Stimulated activated CD8-positive, alpha-beta memory T cell treated with anti-CD3 and anti-CD28 coated beads, Interleukin-7, amount 100 ng/mL, for 1 hour (primary cell): ENCODE measurements around the gene TNKS1BP1.
"Not testable (repeated sequence)": the region's sequence is repeated elsewhere in the genome, so short reads cannot be mapped to it uniquely, and the experiment has no call there.

Experiments used
- DNase-seq, 2 donors: peaks; one replicate each; pipeline ENCODE4 v3.0.0-alpha.2; 2020; ENCODE audit warnings: low read depth in 2 of 2

The TNKS1BP1 gene

DNA sequence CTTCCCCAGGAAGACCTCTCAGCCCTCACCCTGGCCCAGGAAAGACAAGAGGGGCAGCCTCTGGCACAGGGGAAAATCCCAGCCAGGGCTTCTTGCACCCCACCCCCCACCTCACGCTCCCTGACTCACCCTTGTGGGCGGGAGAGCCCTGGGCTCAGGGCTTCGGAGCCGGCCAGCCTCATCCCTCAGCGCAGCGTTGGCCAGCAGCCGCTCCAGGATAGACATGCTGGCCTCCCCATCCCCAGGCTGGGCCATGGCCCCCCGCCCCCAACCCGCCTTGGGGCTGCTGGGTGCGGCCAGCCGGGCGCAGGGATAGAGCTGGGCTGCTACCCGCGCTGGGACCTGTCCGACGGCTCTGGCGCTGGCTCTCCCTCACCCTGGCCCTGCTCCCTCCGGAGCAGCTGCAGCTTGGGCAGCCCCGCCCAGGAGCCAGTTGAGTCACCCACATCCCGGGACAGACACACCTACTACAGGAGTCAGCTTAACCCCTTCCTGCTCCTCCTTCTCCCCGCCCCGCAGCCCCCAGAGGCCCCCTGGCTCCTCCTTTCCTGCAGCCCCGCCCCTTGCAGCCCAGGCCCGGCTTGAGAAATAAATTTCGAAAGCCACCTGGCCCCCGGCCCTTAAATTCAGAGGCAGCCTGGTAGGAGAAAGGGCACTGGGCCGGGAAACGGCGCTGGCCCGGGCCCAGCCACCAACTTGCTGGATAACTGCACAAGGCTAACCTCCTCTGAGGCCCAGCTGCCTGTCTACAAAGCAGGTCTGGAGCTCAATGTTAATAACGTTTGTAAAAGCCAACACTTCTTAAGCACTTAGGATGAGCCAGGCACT, 13.4 kb downstream of the TNKS1BP1 start:
- no peak for DNase-seq

GRCh38 chr11:57310630-57311086, 14.1 kb downstream of the TNKS1BP1 start:
- DNase-seq: no peak

- DNase-seq: no peak
Observed at GRCh38 chr11:57310091-57310490, 14.7 kb downstream of the TNKS1BP1 start.

- no peak for DNase-seq
Observed at GRCh38 chr11:57309106-57310059, 15.4 kb downstream of the TNKS1BP1 start.

GRCh38 chr11:57308426-57309060, 16.2 kb downstream of the TNKS1BP1 start:
- no peak for DNase-seq

GRCh38 chr11:57307666-57308270, 17.0 kb downstream of the TNKS1BP1 start:
- DNase-seq: no peak

- DNase-seq: no peak
Observed at GRCh38 chr11:57306940-57307565, 17.7 kb downstream of the TNKS1BP1 start.

- DNase-seq: no peak
Observed at GRCh38 chr11:57306161-57306876, 18.4 kb downstream of the TNKS1BP1 start.

DNA sequence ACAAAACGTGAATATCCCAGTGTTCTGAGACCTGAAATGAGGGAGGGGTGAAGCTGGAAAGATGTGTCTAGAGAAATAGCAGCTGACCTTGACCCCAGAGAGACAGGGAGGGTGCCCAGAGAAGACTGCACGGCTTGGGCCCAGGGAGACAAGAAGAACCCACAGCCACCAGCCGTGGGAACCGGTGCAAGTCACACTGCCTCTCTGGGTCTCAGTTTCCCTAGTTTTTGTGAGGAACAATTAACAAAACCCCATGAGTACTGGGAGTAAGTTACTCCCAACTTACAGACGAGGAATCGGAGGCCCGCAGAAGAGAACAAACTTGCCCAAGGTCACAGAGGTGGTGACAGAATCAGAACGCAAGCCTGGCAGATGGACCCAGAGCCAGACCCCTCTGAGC, 19.2 kb downstream of the TNKS1BP1 start:
- no peak for DNase-seq

DNA sequence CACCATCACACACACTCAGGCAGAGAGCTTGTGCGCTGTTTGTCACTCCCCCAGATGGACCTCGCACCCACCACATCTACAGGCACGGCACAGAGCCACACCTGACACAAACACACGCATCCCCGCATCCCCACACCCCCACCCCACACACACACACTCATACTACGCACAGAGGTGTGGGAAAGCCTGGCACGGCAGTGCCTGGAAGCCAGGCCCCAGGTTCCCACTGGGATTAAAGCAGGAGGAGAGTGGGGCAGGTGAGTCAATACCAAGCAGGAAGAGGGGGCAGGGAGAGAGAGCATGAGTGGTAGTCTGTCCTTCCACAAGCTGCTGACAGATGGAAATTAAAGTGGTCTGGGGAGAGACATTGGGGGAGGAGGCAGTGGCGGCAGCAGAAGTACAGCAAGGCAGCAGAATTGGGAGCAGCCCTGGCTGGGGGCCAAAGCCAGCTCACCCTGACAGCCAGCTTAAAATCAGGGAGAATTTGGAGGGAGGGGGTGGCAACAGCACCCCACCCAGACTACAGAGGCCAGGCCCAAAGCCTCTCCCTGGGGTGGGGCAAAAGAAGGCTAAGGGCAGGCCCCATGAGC, 20.7 kb downstream of the TNKS1BP1 start:
- no peak for DNase-seq

DNA sequence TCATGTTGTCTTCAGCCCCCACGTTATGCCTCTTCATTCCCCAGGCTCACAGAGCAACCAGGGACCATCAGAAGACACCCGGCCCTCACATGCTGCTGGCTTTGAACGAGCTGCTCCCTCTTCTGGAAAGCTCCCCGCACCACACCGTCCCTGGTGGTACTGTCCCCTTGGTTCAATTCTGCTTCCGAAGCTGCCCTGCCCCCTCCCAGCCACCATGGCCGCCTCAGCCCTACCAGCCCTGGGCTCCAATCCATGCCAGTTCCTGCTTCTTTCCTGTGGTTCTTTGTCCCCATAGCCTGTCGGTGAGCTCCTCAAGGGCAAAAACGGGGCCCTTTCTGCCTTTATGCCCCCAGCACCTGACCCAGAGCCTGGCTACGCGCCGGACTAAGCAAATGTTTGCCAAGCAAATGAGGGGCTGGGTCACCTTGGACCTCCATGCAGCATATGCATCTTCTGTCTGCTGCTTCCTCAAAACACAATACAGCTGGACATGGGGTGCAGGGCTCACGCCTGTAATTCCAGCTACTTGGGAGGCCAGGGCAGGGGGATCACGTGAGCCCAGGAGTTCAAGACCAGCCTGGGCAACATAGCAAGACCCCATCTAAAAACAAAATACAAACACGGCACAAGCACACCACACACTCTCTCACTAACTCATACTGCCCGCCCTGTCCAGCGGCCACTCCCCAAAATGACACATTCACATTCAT, 21.3 kb downstream of the TNKS1BP1 start:
- DNase-seq: no peak

DNA sequence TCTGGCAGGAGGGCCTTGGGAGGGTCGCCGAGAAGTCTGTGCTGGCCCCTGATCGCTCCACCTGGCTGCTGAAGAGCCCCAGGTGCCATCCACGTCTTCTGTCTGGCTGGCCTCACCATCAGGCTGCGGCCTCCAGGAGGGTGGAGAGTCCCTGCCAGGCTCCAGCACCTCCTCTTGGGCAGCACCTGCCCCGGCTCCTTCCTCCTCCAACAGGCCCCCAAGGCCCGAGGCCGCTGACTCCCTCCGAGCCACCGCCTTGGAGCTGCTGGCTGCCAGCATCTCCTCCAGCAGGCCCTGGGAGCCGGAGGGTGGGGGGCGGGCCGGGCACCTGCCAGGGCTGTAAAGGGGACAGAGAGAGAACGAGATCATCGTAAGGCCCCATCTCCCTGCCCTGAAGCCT, 22.3 kb downstream of the TNKS1BP1 start:
- DNase-seq: no peak

GRCh38 chr11:57301711-57302423, 22.9 kb downstream of the TNKS1BP1 start:
- DNase-seq: no peak

- DNase-seq: no peak
Observed at GRCh38 chr11:57300785-57301184, 24.0 kb downstream of the TNKS1BP1 start.

- no peak for DNase-seq
Observed at GRCh38 chr11:57299150-57299737, 25.5 kb downstream of the TNKS1BP1 start.

GRCh38 chr11:57297221-57297620, 27.5 kb downstream of the TNKS1BP1 start:
- DNase-seq: no peak

GRCh38 chr11:57296205-57296604, 28.5 kb downstream of the TNKS1BP1 start:
- DNase-seq: not testable (repeated sequence)
